Measurements from ENCODE around the gene FBXL3. TPM values are rescaled to one million over a fixed set of nuclear protein-coding genes. Genes with fewer than 3 reads are reported as not detected.

The FBXL3 gene
- total RNA-seq, 1 experiment from 2014 or later: 39.1 TPM

GRCh38 chr13:76976929-76977328, 50.0 kb downstream of the FBXL3 start:
- TF ChIP-seq EZH2 (IDR thresholded peaks at IDR 0.05; ENCODE audit: low read length, unreplicated experiment) (no peak), CTCF (conservative IDR thresholded peaks at IDR 0.05; ENCODE audit: low read depth, low read length) (no peak), EZH2phosphoT487 (IDR thresholded peaks at IDR 0.05; ENCODE audit: borderline replicate concordance, low read length) (no peak)
- Histone ChIP-seq H3K9me3 (ENCODE audit: low read length) (no peaks in the 10 kb centered on the region), H3K4me2 (ENCODE audit: low read length) (no peak overlapping the region), H3F3A (ENCODE audit: low read length, unreplicated experiment) (no peaks in the 10 kb centered on the region), H3K27ac (ENCODE audit: low read length) (no peak overlapping the region), H3K4me1 (ENCODE audit: insufficient read depth, low read length) (no peaks in the 10 kb centered on the region), H3K79me2 (ENCODE audit: low read length) (no peaks in the 10 kb centered on the region), H3K27me3 (ENCODE audit: low read length) (no peaks in the 10 kb centered on the region), H2AFZ (ENCODE audit: low read length) (no peak overlapping the region), H4K20me1 (ENCODE audit: low read length) (no peaks in the 10 kb centered on the region), H3K9ac (ENCODE audit: low read length) (no peak overlapping the region), H3K9me2 (replicated peaks; ENCODE audit: low read length) (no peaks in the 10 kb centered on the region), H3K4me3 (ENCODE audit: low read length) (no peak overlapping the region), H3K36me3 (ENCODE audit: low read depth, low read length) (no peaks in the 10 kb centered on the region)
- DNase-seq (no peak), ATAC-seq (no peak)
- ChIA-PET POLR2A (ENCODE audit: unreplicated experiment) (interaction anchor here (0.6 kb wide), 1 partner anchor 154 kb away, joined by 3 read pairs; no protein-coding TSS in a partner anchor), CTCF (no interaction called here)
- BruUV-seq (replicated peaks): no TSS peak
- intact Hi-C loops (cut with micrococcal nuclease): no loop called here

GRCh38 chr13:76976490-76976889, 50.5 kb downstream of the FBXL3 start:
- no peak for ATAC-seq
- no peak overlapping the region for H3K4me2 ChIP-seq (ENCODE audit: low read length)
- no peak overlapping the region for H3K27ac ChIP-seq (ENCODE audit: low read length)

More at GRCh38 chr13:76976490-76976889, 50.5 kb downstream of the FBXL3 start:
- Histone ChIP-seq H3K79me2 (ENCODE audit: low read length) (no peaks in the 10 kb centered on the region), H4K20me1 (ENCODE audit: low read length) (no peaks in the 10 kb centered on the region), H3K9me3 (ENCODE audit: low read length) (no peaks in the 10 kb centered on the region), H3K36me3 (ENCODE audit: low read depth, low read length) (no peaks in the 10 kb centered on the region), H2AFZ (ENCODE audit: low read length) (no peak overlapping the region), H3K9me2 (replicated peaks; ENCODE audit: low read length) (no peaks in the 10 kb centered on the region), H3K27me3 (ENCODE audit: low read length) (no peaks in the 10 kb centered on the region), H3K4me3 (ENCODE audit: low read length) (no peak overlapping the region), H3K4me1 (ENCODE audit: insufficient read depth, low read length) (no peaks in the 10 kb centered on the region), H3F3A (ENCODE audit: low read length, unreplicated experiment) (no peaks in the 10 kb centered on the region), H3K9ac (ENCODE audit: low read length) (no peak overlapping the region)
- ChIA-PET POLR2A (ENCODE audit: unreplicated experiment) (interaction anchor here (0.6 kb wide), 1 partner anchor 154 kb away, joined by 3 read pairs; no protein-coding TSS in a partner anchor), CTCF (no interaction called here)
- no peak for TF ChIP-seq CTCF (conservative IDR thresholded peaks at IDR 0.05; ENCODE audit: low read depth, low read length)
- no peak for TF ChIP-seq EZH2phosphoT487 (IDR thresholded peaks at IDR 0.05; ENCODE audit: borderline replicate concordance, low read length)
- no peak for TF ChIP-seq EZH2 (IDR thresholded peaks at IDR 0.05; ENCODE audit: low read length, unreplicated experiment)
- DNase-seq: no peak
- intact Hi-C loops (cut with micrococcal nuclease): no loop called here
- no TSS peak for BruUV-seq (replicated peaks)
